Fibroblast of villous mesenchyme (primary cell): ENCODE data around the gene RAMACL. TPM values are rescaled to one million over a fixed set of nuclear protein-coding genes. Genes with fewer than 3 reads are reported as not detected.
A peak's percentile ranks its signal among the peaks of the same experiment; 100 is the strongest.

Experiments
- DNase-seq: peaks from one replicate; pipeline ENCODE4 v3.0.0-alpha.2; 2010; ENCODE audit warnings: low read depth
- H3K4me3 ChIP-seq: 2 replicates; pipeline ENCODE4 v1.5.1; 2011; ENCODE audit warnings: low read depth, mild to moderate bottlenecking, low read length
- total RNA-seq: library from RNA; depleted of rRNA; stranded (reverse); fragments of >200 nt; gene quantifications from 2 replicates; pipeline ENCODE4 v1.2.3, GENCODE V29; 2012
- TF ChIP-seq, protein P1 (sequence below): IDR thresholded peaks from 2 replicates; pipeline ENCODE4 v1.5.1; 2012; ENCODE audit warnings: low read depth, mild to moderate bottlenecking, low read length; ENCODE audit not compliant: insufficient read depth

RAMACL gene
- total RNA-seq, 1 donor: 0.43 TPM

DNA sequence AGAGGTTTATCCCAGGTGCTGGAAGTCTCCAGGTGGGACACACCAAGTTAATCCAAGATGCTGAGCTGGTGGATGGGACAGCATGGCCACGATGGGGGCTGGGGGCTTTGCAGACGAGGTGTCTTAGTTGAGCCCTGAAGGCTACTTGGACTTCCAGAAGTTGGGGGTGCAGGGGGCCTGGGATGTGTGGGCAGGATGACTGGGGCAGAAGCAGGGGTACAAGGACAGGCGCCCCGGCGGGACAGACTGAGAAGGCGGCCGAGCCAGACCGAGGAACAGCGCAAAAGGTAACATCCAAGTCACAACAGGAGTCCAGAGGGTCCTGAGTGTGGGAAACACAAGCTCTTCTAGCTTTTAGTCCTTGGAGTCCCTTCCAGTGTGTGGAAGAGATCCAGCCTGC, 23.8 kb downstream of the RAMACL start:
- H3K4me3 ChIP-seq: no peak overlapping the region
- DNase-seq: no peak
- TF ChIP-seq, protein P1, sequence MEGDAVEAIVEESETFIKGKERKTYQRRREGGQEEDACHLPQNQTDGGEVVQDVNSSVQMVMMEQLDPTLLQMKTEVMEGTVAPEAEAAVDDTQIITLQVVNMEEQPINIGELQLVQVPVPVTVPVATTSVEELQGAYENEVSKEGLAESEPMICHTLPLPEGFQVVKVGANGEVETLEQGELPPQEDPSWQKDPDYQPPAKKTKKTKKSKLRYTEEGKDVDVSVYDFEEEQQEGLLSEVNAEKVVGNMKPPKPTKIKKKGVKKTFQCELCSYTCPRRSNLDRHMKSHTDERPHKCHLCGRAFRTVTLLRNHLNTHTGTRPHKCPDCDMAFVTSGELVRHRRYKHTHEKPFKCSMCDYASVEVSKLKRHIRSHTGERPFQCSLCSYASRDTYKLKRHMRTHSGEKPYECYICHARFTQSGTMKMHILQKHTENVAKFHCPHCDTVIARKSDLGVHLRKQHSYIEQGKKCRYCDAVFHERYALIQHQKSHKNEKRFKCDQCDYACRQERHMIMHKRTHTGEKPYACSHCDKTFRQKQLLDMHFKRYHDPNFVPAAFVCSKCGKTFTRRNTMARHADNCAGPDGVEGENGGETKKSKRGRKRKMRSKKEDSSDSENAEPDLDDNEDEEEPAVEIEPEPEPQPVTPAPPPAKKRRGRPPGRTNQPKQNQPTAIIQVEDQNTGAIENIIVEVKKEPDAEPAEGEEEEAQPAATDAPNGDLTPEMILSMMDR: no peak

GRCh38 chr6:166561771-166562359, 24.6 kb downstream of the RAMACL start:
- TF ChIP-seq, protein P1: no peak
- H3K4me3 ChIP-seq: no peak overlapping the region
- peak; percentile 86 for DNase-seq

DNA sequence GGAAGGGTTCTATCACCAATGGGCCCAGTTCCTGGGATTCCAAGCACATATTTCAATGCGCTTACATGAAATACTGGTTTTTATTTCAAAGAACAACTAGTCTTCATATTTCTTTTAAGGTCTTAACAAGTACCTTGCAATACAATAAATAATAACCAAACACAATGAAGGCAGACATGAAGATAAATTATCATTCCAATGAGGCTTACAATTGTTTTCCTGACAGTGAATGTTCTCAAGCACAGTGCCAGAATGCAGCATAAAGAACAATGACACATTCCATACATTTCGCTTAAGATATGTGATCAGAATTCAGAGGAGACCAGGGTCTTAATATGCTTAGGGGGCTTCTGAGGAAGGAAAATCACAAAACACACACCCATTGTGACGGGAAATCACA, 26.3 kb downstream of the RAMACL start:
- H3K4me3 ChIP-seq: no peak overlapping the region

GRCh38 chr6:166559662-166560061, 26.8 kb downstream of the RAMACL start:
- TF ChIP-seq, protein P1: no peak

More for the DNA sequence above, 26.3 kb downstream of the RAMACL start:
- DNase-seq: no peak
- TF ChIP-seq, protein P1: no peak

GRCh38 chr6:166559211-166559610, 27.3 kb downstream of the RAMACL start:
- TF ChIP-seq, protein P1: no peak
- H3K4me3 ChIP-seq: no peak overlapping the region
- no peak for DNase-seq

More at GRCh38 chr6:166559662-166560061, 26.8 kb downstream of the RAMACL start:
- no peak for DNase-seq
- no peak overlapping the region for H3K4me3 ChIP-seq

DNA sequence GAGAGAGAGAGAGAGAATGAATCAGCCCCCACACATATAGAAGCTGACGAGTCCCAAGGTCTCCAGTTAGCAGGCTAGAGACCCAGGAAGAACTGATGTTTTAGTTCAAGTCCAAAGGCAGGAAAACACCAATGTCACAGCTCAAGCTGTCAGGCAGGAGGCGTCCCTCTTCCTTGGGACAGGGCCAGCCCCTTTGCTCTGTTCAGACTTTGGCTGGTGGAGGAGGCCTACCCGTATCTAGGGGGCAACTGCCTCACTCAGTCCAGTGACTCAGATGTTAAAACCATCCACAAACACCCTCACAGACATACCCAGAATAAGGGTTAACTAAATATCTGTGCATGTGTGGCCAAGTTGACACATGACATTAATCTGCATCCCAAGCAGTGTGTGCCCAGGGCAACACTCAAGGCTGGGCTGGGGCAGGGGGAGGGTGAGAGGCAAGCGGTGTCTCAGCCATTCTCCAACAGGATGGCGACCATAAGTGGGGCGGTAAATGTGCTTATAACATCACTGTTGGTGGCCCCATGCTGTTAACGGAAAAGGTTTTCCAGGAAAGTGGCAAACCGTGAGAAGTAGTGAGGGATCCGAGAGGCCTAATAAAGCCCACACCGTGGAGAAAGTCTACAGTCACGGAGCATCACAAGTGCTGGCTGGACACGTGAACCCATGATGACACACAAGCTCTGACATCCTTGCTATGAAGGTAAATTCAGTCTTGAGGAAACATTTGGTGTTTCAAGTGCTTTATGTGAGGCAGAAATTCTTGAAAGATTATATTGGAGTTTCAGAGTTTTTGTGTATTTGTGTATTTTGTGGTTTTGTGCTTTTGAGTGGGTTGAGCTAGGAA, 28.1 kb downstream of the RAMACL start:
- no peak overlapping the region for H3K4me3 ChIP-seq
- TF ChIP-seq, protein P1: no peak
- DNase-seq: no peak
